GM12875 (cell line): ENCODE data around the gene NTSR2.

Source experiments
- H3K4me3 ChIP-seq: one replicate; pipeline ENCODE4 v1.5.1; 2011; ENCODE audit warnings: low read depth, low read length, control low read depth
- CTCF ChIP-seq: IDR thresholded peaks from 2 replicates; pipeline ENCODE4 v1.5.1; 2011; ENCODE audit warnings: low read depth, mild to moderate bottlenecking, control low read depth, inconsistent platforms, low read length, moderate library complexity, borderline replicate concordance; ENCODE audit not compliant: insufficient read depth

The NTSR2 gene

GRCh38 chr2:11656671-11657101 is 13.3 kb downstream of the NTSR2 start:
- no peak for TF ChIP-seq CTCF
- H3K4me3 ChIP-seq, result no peak overlapping the region

- H3K4me3 ChIP-seq, result no peak overlapping the region
- TF ChIP-seq CTCF, result no peak
Observed at GRCh38 chr2:11656252-11656651, 13.7 kb downstream of the NTSR2 start.

GRCh38 chr2:11655495-11655894 is 14.5 kb downstream of the NTSR2 start:
- no peak for TF ChIP-seq CTCF

GRCh38 chr2:11652553-11652952 is 17.4 kb downstream of the NTSR2 start:
- TF ChIP-seq CTCF, result no peak
- no peak overlapping the region for H3K4me3 ChIP-seq

More at GRCh38 chr2:11655495-11655894, 14.5 kb downstream of the NTSR2 start:
- no peak overlapping the region for H3K4me3 ChIP-seq

- no peak for TF ChIP-seq CTCF
- no peak overlapping the region for H3K4me3 ChIP-seq
Observed at GRCh38 chr2:11651856-11652548, 18.0 kb downstream of the NTSR2 start.

GRCh38 chr2:11649093-11649492 is 20.9 kb downstream of the NTSR2 start:
- no peak for TF ChIP-seq CTCF
- H3K4me3 ChIP-seq, result no peak overlapping the region

- no peak overlapping the region for H3K4me3 ChIP-seq
- no peak for TF ChIP-seq CTCF
Observed at GRCh38 chr2:11647834-11648600, 22.0 kb downstream of the NTSR2 start.
